ENCODE results near the gene NOP10.

The NOP10 gene

DNA sequence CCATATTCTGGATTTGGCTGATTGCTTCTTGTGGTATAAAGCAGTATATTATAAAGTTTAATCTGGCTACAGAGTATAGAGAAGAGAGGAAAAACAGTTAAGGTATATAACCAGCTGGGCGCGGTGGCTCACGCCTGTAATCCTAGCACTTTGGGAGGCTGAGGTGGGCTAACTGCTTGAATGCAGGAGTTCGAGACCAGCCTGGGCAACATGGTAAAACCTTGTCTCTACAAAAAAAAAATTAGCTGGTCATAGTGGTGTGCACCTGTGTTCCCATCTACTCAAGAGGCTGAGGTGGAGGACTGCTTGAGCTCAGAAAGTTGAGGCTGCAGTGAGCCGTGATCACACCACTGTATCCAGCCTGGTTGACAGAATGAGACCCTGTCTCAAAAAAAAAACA is 12.7 kb downstream of the NOP10 start:
- DNase-seq = no peak

- no peak for DNase-seq
Observed at GRCh38 chr15:34329006-34329405, 13.9 kb downstream of the NOP10 start.

GRCh38 chr15:34327906-34328305 is 15.0 kb downstream of the NOP10 start:
- no peak for DNase-seq

- no peak for DNase-seq
Observed at GRCh38 chr15:34325368-34325767, 17.6 kb downstream of the NOP10 start.

GRCh38 chr15:34324933-34325332 is 18.0 kb downstream of the NOP10 start:
- DNase-seq = no peak

GRCh38 chr15:34323217-34323616 is 19.7 kb downstream of the NOP10 start:
- DNase-seq = no peak

GRCh38 chr15:34318277-34319079 is 24.5 kb downstream of the NOP10 start:
- no peak for DNase-seq

DNA sequence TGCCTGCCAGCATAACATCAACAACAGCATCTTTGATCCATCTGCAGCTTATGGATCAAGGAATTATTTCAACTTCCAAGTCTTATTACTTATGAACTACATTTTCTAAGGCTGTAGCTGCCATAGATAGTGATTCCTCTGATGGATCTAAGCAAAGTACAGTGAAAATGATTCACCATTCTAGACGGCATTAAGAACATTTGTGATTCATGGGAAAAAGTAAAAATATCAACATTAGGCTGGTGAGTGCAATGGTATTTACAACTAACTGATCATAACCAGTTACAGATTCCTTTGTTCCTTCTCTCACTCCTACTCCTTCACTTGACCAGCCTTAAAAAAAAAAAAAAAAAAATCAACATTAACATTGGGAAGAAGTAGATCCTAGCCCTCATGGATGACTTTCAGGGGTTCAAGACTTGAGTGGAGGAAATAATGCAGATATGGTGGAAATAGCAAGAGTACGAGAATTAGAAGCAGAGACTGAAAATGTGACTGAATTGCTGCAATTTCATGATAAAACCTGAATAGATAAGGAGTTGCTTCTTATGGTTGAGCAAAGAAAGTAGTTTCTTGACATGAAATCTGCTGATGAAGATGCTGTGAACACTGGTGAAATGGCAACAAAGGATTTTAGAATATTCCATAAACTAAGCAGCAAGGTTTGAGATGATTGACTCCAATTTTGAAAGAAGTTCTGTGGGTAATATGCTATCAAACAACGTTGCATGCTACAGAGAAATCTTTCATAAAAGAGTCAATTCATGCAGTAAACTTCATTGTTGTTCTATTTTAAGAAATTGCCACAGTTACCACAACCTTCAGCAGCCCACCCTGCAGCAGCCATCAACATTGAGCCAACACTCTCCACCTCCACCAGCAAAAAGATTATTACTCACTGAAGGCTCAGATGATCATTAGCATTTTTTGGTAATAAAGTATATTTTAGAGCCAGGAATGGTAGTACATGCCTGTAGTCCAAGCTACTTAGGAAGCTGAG is 28.1 kb downstream of the NOP10 start:
- DNase-seq = no peak

DNA sequence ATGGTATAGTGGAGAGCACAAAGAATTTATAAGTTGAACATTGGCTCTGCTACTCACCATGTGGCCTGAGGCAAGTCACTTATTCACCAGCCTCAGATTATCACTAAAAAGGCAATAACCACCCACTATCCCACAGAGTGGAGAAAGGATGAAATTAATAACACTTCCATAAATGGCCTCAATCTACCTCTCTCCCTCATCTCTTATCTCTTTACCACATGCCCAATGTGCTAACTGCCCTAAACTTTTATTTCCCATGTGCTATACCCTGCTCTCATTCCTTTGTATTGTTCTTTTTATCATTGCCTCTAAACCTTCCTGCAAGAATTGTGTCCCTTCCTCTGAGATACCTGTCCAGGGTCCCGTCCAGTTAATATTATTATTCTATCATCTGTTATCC is 31.4 kb downstream of the NOP10 start:
- no peak for DNase-seq

- DNase-seq = no peak
Observed at GRCh38 chr15:34304613-34305012, 38.3 kb downstream of the NOP10 start.

DNA sequence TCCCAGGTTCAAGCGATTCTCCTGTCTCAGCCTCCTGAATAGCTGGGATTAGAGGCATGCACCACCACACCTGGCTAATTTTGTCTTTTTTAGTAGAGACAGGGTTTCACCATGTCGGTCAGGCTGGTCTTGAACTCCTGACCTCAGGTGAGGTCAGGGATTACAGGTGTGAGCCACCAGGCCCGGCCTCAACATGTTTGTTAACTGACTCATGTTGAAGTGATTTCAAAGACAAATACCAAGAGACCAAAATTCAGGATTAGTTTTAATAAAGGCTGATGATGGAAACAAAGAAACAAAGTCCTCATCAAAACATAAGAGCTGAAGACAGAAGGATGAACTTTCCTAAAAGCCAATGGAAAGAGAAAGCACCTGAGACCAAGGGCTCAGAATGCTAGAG is 41.9 kb downstream of the NOP10 start:
- no peak for DNase-seq

GRCh38 chr15:34297059-34297458 is 45.9 kb downstream of the NOP10 start:
- no peak for DNase-seq

DNA sequence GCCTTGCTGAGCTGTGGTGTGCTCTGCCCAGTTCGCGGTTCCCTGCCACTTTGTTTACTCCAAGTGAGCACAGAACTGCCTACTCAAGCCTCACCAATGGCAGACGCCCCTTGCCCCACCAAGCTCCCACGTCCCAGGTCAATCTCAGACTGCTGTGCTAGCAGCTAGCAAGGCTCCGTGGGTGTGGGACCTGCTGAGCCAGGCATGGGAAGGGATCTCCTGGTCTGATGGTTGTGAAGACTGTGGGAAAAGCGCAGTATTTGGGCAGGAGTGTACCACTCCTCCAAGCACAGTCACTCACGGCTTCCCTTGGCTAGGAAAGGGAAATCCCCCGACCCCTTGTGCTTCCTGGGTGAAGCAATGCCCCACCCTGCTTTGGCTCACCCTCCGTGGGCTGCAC is 50.3 kb downstream of the NOP10 start:
- no peak for DNase-seq

Measured in COR-L47 (cell line).